Esophagus squamous epithelium (tissue), 4 donors: ENCODE data around the gene LRRK2.
"Not testable (repeated sequence)": the region's sequence is repeated elsewhere in the genome, so short reads cannot be mapped to it uniquely, and the experiment has no call there.

Source experiments
- POLR2A ChIP-seq, 4 donors: fragments of 450-650 bp; IDR thresholded peaks; one replicate each; pipeline ENCODE4 v1.6.1; 2017; ENCODE audit warnings: antibody characterized with exemption in 4 of 4, mild to moderate bottlenecking in 4 of 4, moderate library complexity in 3 of 4
- TF ChIP-seq, protein P1 (sequence below), 6 experiments: fragments of 450-650 bp in 4 of 6; fragments of 200-600 bp in 2 of 6; sonication (generic) in 2 of 6; IDR thresholded peaks; one replicate each; pipeline ENCODE4 v1.5.1; 2016 to 2019; ENCODE audit warnings: antibody characterized with exemption in 6 of 6, mild to moderate bottlenecking in 4 of 6, moderate library complexity in 4 of 6

DNA sequence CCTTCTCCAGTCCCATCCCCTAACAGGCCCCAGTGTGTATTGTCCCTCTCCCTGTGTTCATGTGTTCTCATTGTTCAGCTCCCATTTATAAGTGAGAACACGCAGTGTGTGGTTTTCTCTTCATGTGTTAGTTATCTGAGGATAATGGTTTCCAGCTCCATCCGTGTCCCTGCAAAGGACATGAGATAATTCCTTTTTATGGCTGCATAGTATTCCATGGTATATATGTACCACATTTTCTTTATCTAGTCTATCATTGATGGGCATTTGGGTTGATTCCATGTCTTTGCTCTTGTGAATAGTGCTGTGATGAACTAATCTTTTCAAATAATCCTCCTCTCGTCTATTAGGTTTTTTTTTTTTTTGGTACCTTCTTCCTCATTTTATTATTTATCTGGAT is 25.9 kb downstream of the LRRK2 start:
- TF ChIP-seq, protein P1, sequence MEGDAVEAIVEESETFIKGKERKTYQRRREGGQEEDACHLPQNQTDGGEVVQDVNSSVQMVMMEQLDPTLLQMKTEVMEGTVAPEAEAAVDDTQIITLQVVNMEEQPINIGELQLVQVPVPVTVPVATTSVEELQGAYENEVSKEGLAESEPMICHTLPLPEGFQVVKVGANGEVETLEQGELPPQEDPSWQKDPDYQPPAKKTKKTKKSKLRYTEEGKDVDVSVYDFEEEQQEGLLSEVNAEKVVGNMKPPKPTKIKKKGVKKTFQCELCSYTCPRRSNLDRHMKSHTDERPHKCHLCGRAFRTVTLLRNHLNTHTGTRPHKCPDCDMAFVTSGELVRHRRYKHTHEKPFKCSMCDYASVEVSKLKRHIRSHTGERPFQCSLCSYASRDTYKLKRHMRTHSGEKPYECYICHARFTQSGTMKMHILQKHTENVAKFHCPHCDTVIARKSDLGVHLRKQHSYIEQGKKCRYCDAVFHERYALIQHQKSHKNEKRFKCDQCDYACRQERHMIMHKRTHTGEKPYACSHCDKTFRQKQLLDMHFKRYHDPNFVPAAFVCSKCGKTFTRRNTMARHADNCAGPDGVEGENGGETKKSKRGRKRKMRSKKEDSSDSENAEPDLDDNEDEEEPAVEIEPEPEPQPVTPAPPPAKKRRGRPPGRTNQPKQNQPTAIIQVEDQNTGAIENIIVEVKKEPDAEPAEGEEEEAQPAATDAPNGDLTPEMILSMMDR (IDR thresholded peaks at IDR 0.05): not testable (repeated sequence)
- TF ChIP-seq POLR2A (IDR thresholded peaks at IDR 0.05): not testable (repeated sequence)
